DOHH2 (cell line): ENCODE measurements around the gene EME2.
"Not testable (repeated sequence)": the region's sequence is repeated elsewhere in the genome, so short reads cannot be mapped to it uniquely, and the experiment has no call there.

Source experiments
- H3F3A ChIP-seq: fragments of 200-600 bp; sonication (generic), shearing (Covaris generic); 2 replicates; pipeline ENCODE4 v1.6.0; 2016; ENCODE audit warnings: antibody characterized with exemption, mild to moderate bottlenecking; ENCODE audit not compliant: control insufficient read depth, insufficient read depth
- H3K27ac ChIP-seq: fragments of 200-600 bp; sonication (generic); 2 replicates; pipeline ENCODE4 v1.5.1; 2014; ENCODE audit warnings: low read depth, mild to moderate bottlenecking, low read length, moderate library complexity
- H3K27me3 ChIP-seq: fragments of 200-600 bp; sonication (generic); 2 replicates; pipeline ENCODE4 v1.6.1; 2014; ENCODE audit warnings: mild to moderate bottlenecking, low read length, mixed read lengths; ENCODE audit not compliant: control insufficient read depth
- H3K36me3 ChIP-seq: fragments of 200-600 bp; sonication (generic); 2 replicates; pipeline ENCODE4 v1.6.1; 2014; ENCODE audit warnings: mild to moderate bottlenecking, low read length, moderate library complexity, mixed read lengths; ENCODE audit not compliant: control insufficient read depth
- H3K4me1 ChIP-seq: fragments of 200-600 bp; sonication (generic); 2 replicates; pipeline ENCODE4 v1.6.1; 2014; ENCODE audit warnings: mild to moderate bottlenecking, low read length, mixed read lengths; ENCODE audit not compliant: control insufficient read depth
- H3K4me2 ChIP-seq: fragments of 200-600 bp; sonication (generic); 2 replicates; pipeline ENCODE4 v1.6.0; 2014; ENCODE audit warnings: mild to moderate bottlenecking, low read length, moderate library complexity
- H3K4me3 ChIP-seq: fragments of 200-600 bp; sonication (generic); 2 replicates; pipeline ENCODE4 v1.5.1; 2014; ENCODE audit warnings: mild to moderate bottlenecking, low read length, mixed read lengths
- H3K79me2 ChIP-seq: fragments of 200-600 bp; sonication (generic); 2 replicates; pipeline ENCODE4 v1.6.1; 2014; ENCODE audit warnings: mild to moderate bottlenecking, low read length, mixed read lengths; ENCODE audit not compliant: control insufficient read depth
- H3K9me2 ChIP-seq: fragments of 200-600 bp; sonication (generic); replicated peaks from 2 replicates; pipeline ENCODE4 v1.6.1; 2014; ENCODE audit warnings: mild to moderate bottlenecking, low read length, mixed read lengths; ENCODE audit not compliant: control insufficient read depth
- H3K9me3 ChIP-seq: fragments of 200-600 bp; sonication (generic); 2 replicates; pipeline ENCODE4 v1.6.1; 2014; ENCODE audit warnings: antibody characterized with exemption, low read length, mixed read lengths; ENCODE audit not compliant: control insufficient read depth, insufficient read depth
- H4K20me1 ChIP-seq: fragments of 200-600 bp; sonication (generic); 2 replicates; pipeline ENCODE4 v1.6.0; 2014; ENCODE audit warnings: low read depth, mild to moderate bottlenecking, antibody characterized with exemption, low read length, moderate library complexity; ENCODE audit not compliant: control insufficient read depth, insufficient read depth
- EZH2phosphoT487 ChIP-seq: fragments of 200-600 bp; sonication (generic); IDR thresholded peaks from 2 replicates; pipeline ENCODE4 v1.6.1; 2017; ENCODE audit warnings: borderline replicate concordance, mild to moderate bottlenecking, antibody characterized with exemption, low read length, moderate library complexity, mixed read lengths
- TF ChIP-seq, protein P1 (sequence below): fragments of 200-600 bp; sonication (generic); IDR thresholded peaks from one replicate; pipeline ENCODE4 v1.5.1; 2014; ENCODE audit warnings: antibody characterized with exemption, mild to moderate bottlenecking, low read depth, low read length; ENCODE audit not compliant: poor library complexity, severe bottlenecking

Gene EME2

GRCh38 chr16:1794221-1794871, 21.7 kb downstream of the EME2 start:
- Histone ChIP-seq H3K4me3 (no peak overlapping the region), H3K27me3 (no peaks in the 10 kb centered on the region), H3K4me2 (no peak overlapping the region), H3K9me2 (no peaks in the 10 kb centered on the region), H3K27ac (no peak overlapping the region), H3F3A (no peaks in the 10 kb centered on the region), H3K9me3 (peaks cover 5% of the 10 kb centered on the region; the same call in 1 of the 2 replicates), H3K79me2 (no peaks in the 10 kb centered on the region), H4K20me1 (no peaks in the 10 kb centered on the region), H3K36me3 (no peaks in the 10 kb centered on the region; the same call in 1 of the 2 replicates), H3K4me1 (no peaks in the 10 kb centered on the region)
- no peak for TF ChIP-seq EZH2phosphoT487
- TF ChIP-seq, protein P1, sequence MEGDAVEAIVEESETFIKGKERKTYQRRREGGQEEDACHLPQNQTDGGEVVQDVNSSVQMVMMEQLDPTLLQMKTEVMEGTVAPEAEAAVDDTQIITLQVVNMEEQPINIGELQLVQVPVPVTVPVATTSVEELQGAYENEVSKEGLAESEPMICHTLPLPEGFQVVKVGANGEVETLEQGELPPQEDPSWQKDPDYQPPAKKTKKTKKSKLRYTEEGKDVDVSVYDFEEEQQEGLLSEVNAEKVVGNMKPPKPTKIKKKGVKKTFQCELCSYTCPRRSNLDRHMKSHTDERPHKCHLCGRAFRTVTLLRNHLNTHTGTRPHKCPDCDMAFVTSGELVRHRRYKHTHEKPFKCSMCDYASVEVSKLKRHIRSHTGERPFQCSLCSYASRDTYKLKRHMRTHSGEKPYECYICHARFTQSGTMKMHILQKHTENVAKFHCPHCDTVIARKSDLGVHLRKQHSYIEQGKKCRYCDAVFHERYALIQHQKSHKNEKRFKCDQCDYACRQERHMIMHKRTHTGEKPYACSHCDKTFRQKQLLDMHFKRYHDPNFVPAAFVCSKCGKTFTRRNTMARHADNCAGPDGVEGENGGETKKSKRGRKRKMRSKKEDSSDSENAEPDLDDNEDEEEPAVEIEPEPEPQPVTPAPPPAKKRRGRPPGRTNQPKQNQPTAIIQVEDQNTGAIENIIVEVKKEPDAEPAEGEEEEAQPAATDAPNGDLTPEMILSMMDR, result no peak

DNA sequence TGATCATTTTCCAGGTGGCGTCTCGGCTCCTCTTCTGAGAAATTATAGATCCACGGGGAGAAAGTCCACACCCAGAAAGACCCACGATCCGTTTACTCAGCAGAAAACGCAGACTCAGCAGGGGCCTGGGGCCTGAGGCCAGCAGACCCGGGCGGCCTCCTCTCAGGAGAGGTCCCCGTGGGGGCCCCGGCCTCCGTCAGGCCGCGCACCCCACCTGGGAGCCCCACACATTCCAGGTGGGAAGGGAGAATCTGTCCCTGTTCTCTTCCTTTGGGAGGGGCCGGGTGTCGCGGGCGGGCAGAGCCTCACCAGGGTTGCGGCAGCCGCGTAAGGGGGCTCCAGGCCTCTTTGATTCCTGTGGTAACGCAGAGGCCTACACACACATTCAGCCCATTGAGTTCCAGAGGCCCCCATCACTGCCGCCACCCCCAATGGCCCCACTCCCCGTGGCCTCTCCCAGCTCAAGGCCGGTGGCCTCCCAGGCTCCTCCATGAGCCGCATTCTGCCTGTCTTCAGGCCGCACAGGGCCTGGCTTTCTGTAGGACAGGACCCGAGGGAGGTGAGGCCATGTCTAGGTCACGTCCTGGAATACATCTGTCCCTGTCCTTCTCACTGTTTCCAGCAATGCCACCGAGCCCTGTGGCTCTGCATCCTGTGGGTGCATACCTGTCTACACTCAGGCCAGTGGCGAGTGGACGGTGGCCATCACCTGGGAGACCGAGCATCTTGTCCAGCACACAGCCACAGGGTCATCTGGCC, 22.5 kb downstream of the EME2 start:
- Histone ChIP-seq H3K36me3 (no peaks in the 10 kb centered on the region), H3K4me3 (no peak overlapping the region), H3K9me2 (no peaks in the 10 kb centered on the region), H3K27me3 (no peaks in the 10 kb centered on the region), H3K9me3 (peaks cover 5% of the 10 kb centered on the region; the same call in 1 of the 2 replicates), H3K27ac (no peak overlapping the region), H3K4me2 (no peak overlapping the region), H3F3A (no peaks in the 10 kb centered on the region), H3K4me1 (no peaks in the 10 kb centered on the region), H3K79me2 (no peaks in the 10 kb centered on the region), H4K20me1 (no peaks in the 10 kb centered on the region)
- no peak for TF ChIP-seq EZH2phosphoT487
- TF ChIP-seq, protein P1, result no peak

DNA sequence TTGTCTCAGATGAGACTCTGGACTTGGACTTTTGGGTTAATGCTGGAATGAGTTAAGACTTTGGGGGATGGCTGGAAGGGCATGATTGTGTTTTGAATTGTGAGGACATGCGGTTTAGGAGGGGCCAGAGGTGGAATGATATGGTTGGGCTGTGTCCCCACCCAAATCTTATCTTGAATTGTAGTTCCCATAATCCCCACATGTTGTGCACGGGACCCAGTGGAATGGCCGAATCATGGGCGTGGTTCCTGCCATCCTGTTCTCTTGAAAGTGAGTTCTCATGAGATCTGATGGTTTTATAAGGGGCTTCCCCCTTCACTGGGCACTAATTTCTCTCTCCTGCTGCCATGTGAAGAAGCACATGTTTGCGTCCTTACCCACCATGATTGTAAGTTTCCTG, 26.7 kb downstream of the EME2 start:
- H3K36me3 ChIP-seq, H3K4me2 ChIP-seq, H3K79me2 ChIP-seq, H3K27me3 ChIP-seq, H3K4me1 ChIP-seq, H3K9me2 ChIP-seq, H3F3A ChIP-seq, H4K20me1 ChIP-seq, H3K4me3 ChIP-seq, H3K27ac ChIP-seq, H3K9me3 ChIP-seq: not testable (repeated sequence)

DNA sequence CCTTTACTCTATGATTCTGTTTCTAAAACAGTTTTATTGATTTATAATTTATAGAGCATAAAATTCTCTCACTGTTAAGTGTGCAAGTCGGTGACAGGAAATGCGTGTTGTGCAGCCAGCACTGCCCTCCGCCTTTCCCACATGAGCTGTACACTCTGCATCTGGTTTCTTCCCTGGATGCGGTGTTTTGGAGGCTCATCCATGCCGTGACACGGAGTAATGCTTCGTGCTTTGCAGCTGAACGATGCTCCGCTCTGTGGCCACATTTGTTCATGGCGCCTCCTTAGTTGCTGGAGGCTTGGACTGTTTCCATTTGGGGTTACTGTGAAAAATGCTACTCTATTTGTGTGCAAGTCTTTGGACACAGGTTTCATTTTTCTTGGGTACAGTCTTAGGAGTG, 28.1 kb downstream of the EME2 start:
- Histone ChIP-seq H3K4me1 (no peaks in the 10 kb centered on the region), H3K9me3 (peaks cover 5% of the 10 kb centered on the region; the same call in 1 of the 2 replicates), H3K79me2 (no peaks in the 10 kb centered on the region), H4K20me1 (no peaks in the 10 kb centered on the region), H3K36me3 (no peaks in the 10 kb centered on the region), H3K4me2 (no peak overlapping the region), H3K27ac (no peak overlapping the region), H3K27me3 (no peaks in the 10 kb centered on the region), H3F3A (no peaks in the 10 kb centered on the region), H3K9me2 (no peaks in the 10 kb centered on the region), H3K4me3 (no peak overlapping the region)
- no peak for TF ChIP-seq EZH2phosphoT487
- TF ChIP-seq, protein P1, result no peak
